Activated CD4-positive, alpha-beta memory T cell treated with anti-CD3 and anti-CD28 coated beads, Interleukin-2, amount 10 ng/mL, durations not matched to agents 7 days and 5 days (primary cell): ENCODE measurements around the gene PPP1R13B. TPM values are rescaled to one million over a fixed set of nuclear protein-coding genes. Genes with fewer than 3 reads are reported as not detected.
A peak's percentile ranks its signal among the peaks of the same experiment; 100 is the strongest.
"Not testable (repeated sequence)": the region's sequence is repeated elsewhere in the genome, so short reads cannot be mapped to it uniquely, and the experiment has no call there.

Experiments used
- CTCF ChIA-PET: fragments of 350-600 bp; sonication (Branson Sonifier 250); formaldehyde crosslinking; loops from one replicate; lab custom pipeline; 2021; ENCODE audit warnings: antibody characterized with exemption, inconsistent platforms; lab: Charles Lee
- POLR2A ChIA-PET: fragments of 350-600 bp; sonication (Branson Sonifier 250); formaldehyde crosslinking; loops from one replicate; lab custom pipeline; 2021; ENCODE audit warnings: antibody characterized with exemption; lab: Charles Lee
- DNase-seq: peaks from one replicate; pipeline ENCODE4 v3.0.0-alpha.2; 2020
- H3K27ac Mint-ChIP-seq: one replicate; pipeline ENCODE4 v1.8.0; 2021; ENCODE audit warnings: mild to moderate bottlenecking, mixed read lengths
- H3K27me3 Mint-ChIP-seq: one replicate; pipeline ENCODE4 v1.8.0; 2021; ENCODE audit warnings: mixed read lengths
- H3K36me3 Mint-ChIP-seq: one replicate; pipeline ENCODE4 v1.8.0; 2021; ENCODE audit warnings: low read depth, mixed read lengths
- H3K4me1 Mint-ChIP-seq: one replicate; pipeline ENCODE4 v1.8.0; 2021; ENCODE audit warnings: mixed read lengths
- H3K4me3 Mint-ChIP-seq: one replicate; pipeline ENCODE4 v1.8.0; 2021; ENCODE audit warnings: mild to moderate bottlenecking, mixed read lengths
- H3K9me3 Mint-ChIP-seq: one replicate; pipeline ENCODE4 v1.8.0; 2021; ENCODE audit warnings: mixed read lengths
- total RNA-seq, 2 experiments: library from RNA; stranded (reverse); gene quantifications; one replicate each; pipeline ENCODE4 v1.2.3, GENCODE V29; 2021

Gene PPP1R13B
- total RNA-seq, 2 experiments from 2014 or later: 10.7 to 15.9 TPM

GRCh38 chr14:103848175-103849077 lies 1.1 kb upstream of the PPP1R13B start:
- POLR2A ChIA-PET: no interaction called here
- Mint-ChIP-seq H3K4me1 (peaks cover 13% of the 10 kb centered on the region), H3K9me3 (no peaks in the 10 kb centered on the region), H3K27me3 (peaks cover 19% of the 10 kb centered on the region), H3K4me3 (peak overlapping the region; percentile 67), H3K27ac (no peak overlapping the region), H3K36me3 (no peaks in the 10 kb centered on the region)
- no peak for DNase-seq
- CTCF ChIA-PET: interaction anchor here (1.6 kb wide), 1 partner anchor 40 kb away, joined by 3 read pairs; no protein-coding TSS in a partner anchor

DNA sequence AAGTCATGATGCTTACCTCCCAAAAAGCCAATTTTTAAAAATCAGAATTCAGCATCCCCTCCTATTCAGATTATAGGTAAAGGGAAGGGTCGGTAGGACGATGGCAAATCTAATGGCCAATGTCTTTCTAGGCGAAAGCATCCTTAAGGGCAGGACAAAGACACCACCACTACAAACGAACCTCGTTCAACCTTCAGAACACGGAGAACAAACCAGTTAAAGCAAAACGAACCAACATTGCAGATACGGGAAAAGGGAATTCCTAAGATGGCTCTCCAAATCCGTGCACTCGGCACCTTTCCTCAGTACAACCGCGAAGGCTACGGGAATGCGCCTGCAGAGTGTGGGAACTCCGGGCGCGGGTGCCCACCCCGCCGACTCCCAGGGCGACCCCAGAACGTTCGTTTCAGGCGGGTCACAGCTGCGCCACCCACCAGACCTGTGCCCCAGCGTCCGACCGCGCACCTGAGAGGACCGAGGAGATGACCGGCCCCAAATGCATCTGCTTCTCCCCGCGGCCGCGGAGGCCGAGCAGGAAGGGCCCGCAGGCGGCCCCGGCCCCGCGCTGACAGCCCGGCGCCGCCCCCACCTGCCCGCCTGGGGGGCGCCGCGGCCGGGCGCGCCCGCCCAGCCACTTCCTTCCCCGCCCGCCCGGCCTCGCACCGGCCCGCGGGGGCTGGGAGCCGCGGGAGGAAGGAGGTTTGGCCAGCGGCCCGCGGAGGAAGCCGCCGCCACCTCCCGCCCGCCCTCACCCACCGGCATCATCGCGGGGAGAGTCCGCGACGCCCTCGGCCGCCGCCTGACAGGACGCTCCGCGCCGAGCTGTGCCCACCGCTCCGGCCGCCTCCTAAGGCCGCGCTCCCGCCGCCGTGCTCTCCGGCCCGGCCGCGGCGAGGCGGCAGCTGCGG lies 578 bp downstream of the PPP1R13B start:
- peak overlapping the region; percentile 83 for H3K4me3 Mint-ChIP-seq
- H3K4me1 Mint-ChIP-seq: peaks cover 13% of the 10 kb centered on the region
- H3K36me3 Mint-ChIP-seq: peaks cover 2% of the 10 kb centered on the region
- peak overlapping the region; percentile 27 for H3K27ac Mint-ChIP-seq
- peaks cover 19% of the 10 kb centered on the region for H3K27me3 Mint-ChIP-seq
- H3K9me3 Mint-ChIP-seq: no peaks in the 10 kb centered on the region
- peak; percentile 43 for DNase-seq
- POLR2A ChIA-PET: no interaction called here
- CTCF ChIA-PET: no interaction called here

- H3K4me3 Mint-ChIP-seq: peak overlapping the region; percentile 83
- no peaks in the 10 kb centered on the region for H3K9me3 Mint-ChIP-seq
- H3K27ac Mint-ChIP-seq: no peak overlapping the region
- no peak for DNase-seq
- CTCF ChIA-PET: no interaction called here
- POLR2A ChIA-PET: no interaction called here
- peaks cover 19% of the 10 kb centered on the region for H3K27me3 Mint-ChIP-seq
- peaks cover 13% of the 10 kb centered on the region for H3K4me1 Mint-ChIP-seq
- peaks cover 2% of the 10 kb centered on the region for H3K36me3 Mint-ChIP-seq
These were observed 1.3 kb downstream of the PPP1R13B start for GRCh38 chr14:103846097-103846496.

DNA sequence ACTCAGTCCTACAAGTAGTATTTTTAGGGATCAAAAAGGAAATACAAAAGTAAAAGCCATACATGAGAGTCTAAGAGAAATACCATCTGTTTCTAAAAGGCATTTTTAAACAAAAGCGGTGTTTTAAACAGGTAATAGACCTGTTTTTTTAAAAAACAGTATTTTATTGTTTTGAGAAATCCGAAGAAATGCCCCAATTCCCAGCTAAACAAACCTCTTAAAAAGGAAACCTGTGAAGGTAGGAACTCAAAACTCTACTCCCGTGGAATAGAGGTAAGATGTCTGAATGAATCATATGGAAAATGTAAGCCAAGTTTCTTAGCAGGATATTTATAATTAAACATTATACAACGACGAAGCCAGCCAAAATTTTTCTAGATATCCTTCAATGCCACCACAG lies 2.0 kb downstream of the PPP1R13B start:
- Mint-ChIP-seq H3K27me3 (peaks cover 19% of the 10 kb centered on the region), H3K4me3 (no peak overlapping the region), H3K4me1 (peaks cover 13% of the 10 kb centered on the region), H3K27ac (no peak overlapping the region), H3K36me3 (peaks cover 2% of the 10 kb centered on the region), H3K9me3 (no peaks in the 10 kb centered on the region)
- DNase-seq: no peak
- CTCF ChIA-PET: no interaction called here
- POLR2A ChIA-PET: interaction anchor here (1.4 kb wide), 1 partner anchor 15 kb away, joined by 6 read pairs; no protein-coding TSS in a partner anchor

GRCh38 chr14:103841265-103841664 lies 6.1 kb downstream of the PPP1R13B start:
- DNase-seq, POLR2A ChIA-PET, H3K36me3 Mint-ChIP-seq, H3K9me3 Mint-ChIP-seq, H3K4me1 Mint-ChIP-seq, H3K27me3 Mint-ChIP-seq, H3K4me3 Mint-ChIP-seq, H3K27ac Mint-ChIP-seq: not testable (repeated sequence)
- CTCF ChIA-PET: interaction anchor here (0.8 to 1.2 kb wide), 2 partner anchors 35 to 81 kb away, joined by 3 read pairs; no protein-coding TSS in a partner anchor

GRCh38 chr14:103840014-103840413 lies 7.4 kb downstream of the PPP1R13B start:
- no peaks in the 10 kb centered on the region for H3K9me3 Mint-ChIP-seq
- H3K4me3 Mint-ChIP-seq: no peak overlapping the region
- no peak for DNase-seq
- H3K27ac Mint-ChIP-seq: no peak overlapping the region
- POLR2A ChIA-PET: interaction anchor here (0.6 kb wide), 1 partner anchor 40 kb away, joined by 3 read pairs; no protein-coding TSS in a partner anchor
- H3K36me3 Mint-ChIP-seq: peaks cover 2% of the 10 kb centered on the region
- CTCF ChIA-PET: no interaction called here
- H3K27me3 Mint-ChIP-seq: no peaks in the 10 kb centered on the region
- peaks cover 3% of the 10 kb centered on the region for H3K4me1 Mint-ChIP-seq

DNA sequence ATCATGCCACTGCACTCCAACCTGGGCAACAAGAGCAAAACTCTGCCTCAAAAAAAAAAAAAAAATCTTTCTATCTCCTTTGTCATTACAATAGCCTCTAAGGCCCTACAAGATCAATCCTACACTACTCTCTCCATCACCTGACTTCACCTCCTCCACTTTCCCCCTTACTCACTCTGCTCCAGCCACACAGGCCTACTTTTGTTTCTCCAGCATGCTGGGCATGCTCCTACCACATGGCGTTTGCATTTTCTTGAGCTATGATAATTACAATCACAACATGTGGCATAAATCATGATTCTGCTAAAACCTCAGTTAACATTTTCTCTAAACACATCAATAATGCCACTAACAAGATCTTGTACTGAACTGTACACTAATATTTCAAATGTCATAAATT lies 7.8 kb downstream of the PPP1R13B start:
- H3K27ac Mint-ChIP-seq: no peak overlapping the region
- H3K4me3 Mint-ChIP-seq: no peak overlapping the region
- H3K27me3 Mint-ChIP-seq: no peaks in the 10 kb centered on the region
- H3K9me3 Mint-ChIP-seq: no peaks in the 10 kb centered on the region
- ChIA-PET POLR2A (interaction anchor here (0.6 kb wide), 1 partner anchor 41 kb away, joined by 3 read pairs; no protein-coding TSS in a partner anchor), CTCF (no interaction called here)
- peaks cover 2% of the 10 kb centered on the region for H3K36me3 Mint-ChIP-seq
- DNase-seq: no peak
- peaks cover 3% of the 10 kb centered on the region for H3K4me1 Mint-ChIP-seq

- ChIA-PET CTCF (interaction anchor here (1.0 kb wide), 1 partner anchor 62 kb away, joined by 3 read pairs; no protein-coding TSS in a partner anchor), POLR2A (no interaction called here)
- no peak overlapping the region for H3K4me3 Mint-ChIP-seq
- peaks cover under 1% of the 10 kb centered on the region for H3K36me3 Mint-ChIP-seq
- no peak overlapping the region for H3K27ac Mint-ChIP-seq
- peaks cover 3% of the 10 kb centered on the region for H3K4me1 Mint-ChIP-seq
- H3K9me3 Mint-ChIP-seq: no peaks in the 10 kb centered on the region
- H3K27me3 Mint-ChIP-seq: no peaks in the 10 kb centered on the region
- DNase-seq: no peak
These were observed 9.3 kb downstream of the PPP1R13B start for GRCh38 chr14:103838117-103838516.

DNA sequence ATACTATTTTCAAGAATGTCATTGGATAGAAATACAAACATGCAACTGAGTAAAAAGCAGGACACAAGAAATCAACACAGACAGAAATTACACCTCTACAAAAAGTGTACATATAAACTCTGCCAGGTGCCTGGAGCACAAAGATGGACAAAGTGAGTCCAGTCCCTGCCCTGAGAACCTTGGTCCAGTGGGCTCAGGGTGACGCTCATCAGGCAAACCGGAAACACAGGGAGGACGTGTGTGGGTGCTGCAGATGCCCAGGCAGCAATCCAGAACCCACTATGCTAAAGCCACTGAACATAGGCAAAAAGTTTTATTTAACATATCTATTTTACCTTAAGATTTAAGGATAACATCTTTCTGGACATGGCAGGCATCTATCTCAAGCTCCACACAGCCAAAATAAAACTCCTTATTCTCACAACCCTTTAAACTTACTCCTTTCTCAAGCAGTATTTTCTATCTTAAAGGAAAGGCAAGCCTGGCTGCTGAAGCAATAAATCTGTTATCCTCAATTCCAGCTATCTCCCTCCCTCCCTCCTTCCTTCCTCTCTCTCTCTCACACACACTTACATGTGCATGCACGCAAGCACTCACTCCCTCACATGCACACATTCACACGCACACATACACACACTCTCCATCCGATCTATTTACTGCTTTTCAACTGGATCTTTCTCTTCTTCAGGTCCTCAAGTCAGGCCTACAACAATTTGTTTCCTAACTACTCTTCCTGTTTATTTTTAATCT lies 10.2 kb downstream of the PPP1R13B start:
- Mint-ChIP-seq H3K4me1 (peaks cover 3% of the 10 kb centered on the region), H3K27me3 (no peaks in the 10 kb centered on the region), H3K27ac (no peak overlapping the region), H3K9me3 (no peaks in the 10 kb centered on the region), H3K4me3 (no peak overlapping the region), H3K36me3 (no peaks in the 10 kb centered on the region)
- DNase-seq: no peak
- CTCF ChIA-PET: interaction anchor here (1.0 kb wide), 1 partner anchor 63 kb away, joined by 3 read pairs; no protein-coding TSS in a partner anchor
- POLR2A ChIA-PET: no interaction called here

DNA sequence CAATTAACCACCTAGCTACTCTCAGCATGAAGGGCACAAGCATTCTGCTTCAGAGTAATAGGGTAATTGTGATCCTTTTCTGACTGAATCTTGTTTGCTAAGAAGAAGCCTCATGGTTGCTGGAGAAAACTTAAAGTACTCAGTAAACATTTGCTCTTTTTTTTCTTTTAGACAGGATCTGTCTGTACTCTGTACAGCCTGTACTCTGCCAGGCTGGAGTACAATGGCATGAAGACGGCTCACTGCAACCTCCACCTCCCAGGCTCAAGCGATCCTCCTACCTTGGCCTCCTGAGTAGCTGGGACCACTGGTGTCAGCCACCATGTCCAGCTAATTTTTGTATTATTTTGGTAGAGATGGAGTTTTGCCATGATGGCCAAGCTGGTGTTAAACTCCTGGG lies 12.4 kb downstream of the PPP1R13B start:
- Mint-ChIP-seq H3K27me3 (no peaks in the 10 kb centered on the region), H3K36me3 (no peaks in the 10 kb centered on the region), H3K4me1 (peaks cover 3% of the 10 kb centered on the region), H3K4me3 (no peak overlapping the region), H3K9me3 (no peaks in the 10 kb centered on the region), H3K27ac (no peak overlapping the region)
- ChIA-PET CTCF (no interaction called here), POLR2A (no interaction called here)
- no peak for DNase-seq

DNA sequence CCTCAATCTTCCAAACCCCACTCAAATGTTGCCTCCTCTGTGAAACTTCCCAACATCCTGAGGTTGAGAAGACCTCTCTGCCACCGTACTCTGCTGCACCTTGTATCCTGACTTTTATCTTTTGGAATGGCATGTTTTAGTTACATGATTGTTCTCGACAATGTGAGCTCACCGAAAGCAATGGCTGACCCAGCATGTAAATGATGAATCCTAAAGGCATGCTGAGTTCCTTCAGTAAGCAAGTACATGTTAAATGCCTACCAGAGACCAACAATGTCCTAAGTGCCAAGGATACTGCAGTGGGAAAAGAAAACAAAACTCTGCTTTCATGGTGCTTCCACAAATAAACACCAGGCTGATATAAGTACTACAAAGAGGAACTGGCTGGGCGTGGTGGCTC lies 13.7 kb downstream of the PPP1R13B start:
- Mint-ChIP-seq H3K4me3 (no peak overlapping the region), H3K4me1 (no peaks in the 10 kb centered on the region), H3K27ac (no peak overlapping the region), H3K36me3 (no peaks in the 10 kb centered on the region), H3K27me3 (no peaks in the 10 kb centered on the region), H3K9me3 (no peaks in the 10 kb centered on the region)
- CTCF ChIA-PET: interaction anchor here (0.7 kb wide), 1 partner anchor 32 kb away, joined by 3 read pairs; no protein-coding TSS in a partner anchor
- DNase-seq: no peak
- POLR2A ChIA-PET: no interaction called here

- Mint-ChIP-seq H3K4me1 (no peaks in the 10 kb centered on the region), H3K27me3 (no peaks in the 10 kb centered on the region), H3K27ac (no peak overlapping the region), H3K4me3 (no peak overlapping the region), H3K9me3 (no peaks in the 10 kb centered on the region), H3K36me3 (no peaks in the 10 kb centered on the region)
- ChIA-PET POLR2A (interaction anchor here (0.6 kb wide), 1 partner anchor 17 kb away, joined by 4 read pairs; no protein-coding TSS in a partner anchor), CTCF (no interaction called here)
- DNase-seq: no peak
These were observed 15.3 kb downstream of the PPP1R13B start for GRCh38 chr14:103832046-103832445.
